ENCODE results near the gene SLC10A7. TPM values are rescaled to one million over a fixed set of nuclear protein-coding genes. Genes with fewer than 3 reads are reported as not detected.

The SLC10A7 gene
- total RNA-seq, 4 donors from 2014 or later = 7.4 to 34.5 (median 17.1) TPM

DNA sequence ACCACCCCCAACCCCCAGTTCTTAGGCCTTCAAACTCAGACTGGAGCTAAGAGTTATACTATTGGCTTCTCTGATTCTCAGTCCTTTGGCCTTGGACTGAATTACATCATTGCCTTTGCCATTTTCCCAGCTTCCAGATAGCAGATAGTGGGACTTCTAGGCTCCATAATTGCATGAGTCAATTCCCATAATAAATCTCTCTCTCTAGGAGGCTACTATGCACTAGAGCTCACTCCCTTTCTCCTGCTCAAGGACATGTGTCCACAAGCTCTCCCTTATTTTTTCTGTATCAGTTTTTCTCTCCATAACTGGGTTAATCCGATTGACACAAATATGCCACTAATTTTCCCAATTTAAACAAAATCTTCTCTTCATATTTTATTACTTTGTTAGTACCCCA, 204.0 kb downstream of the SLC10A7 start:
- Histone ChIP-seq H3K9me3 (no peaks in the 10 kb centered on the region), H3K4me1 (no peaks in the 10 kb centered on the region), H3K4me3 (no peak overlapping the region), H3K27ac (no peak overlapping the region), H3K36me3 (no peaks in the 10 kb centered on the region), H3K27me3 (no peaks in the 10 kb centered on the region)
- DNase-seq = no peak
- TF ChIP-seq POLR2A (IDR thresholded peaks at IDR 0.05) (no peak), CTCF (IDR thresholded peaks at IDR 0.05) (no peak)
- intact Hi-C loops (cut with DNase I; ENCODE audit: low total_unique reads) = no loop called here

GRCh38 chr4:146315184-146315583, 206.6 kb downstream of the SLC10A7 start:
- Histone ChIP-seq H3K4me1 (no peaks in the 10 kb centered on the region), H3K27ac (no peak overlapping the region), H3K4me3 (no peak overlapping the region), H3K36me3 (no peaks in the 10 kb centered on the region), H3K9me3 (no peaks in the 10 kb centered on the region), H3K27me3 (no peaks in the 10 kb centered on the region)
- intact Hi-C loops (cut with DNase I; ENCODE audit: low total_unique reads) = no loop called here
- TF ChIP-seq CTCF (IDR thresholded peaks at IDR 0.05) (no peak), POLR2A (IDR thresholded peaks at IDR 0.05) (no peak)
- no peak for DNase-seq

- H3K36me3 ChIP-seq = no peaks in the 10 kb centered on the region
- H3K4me3 ChIP-seq = no peak overlapping the region
- DNase-seq = no peak
- H3K4me1 ChIP-seq = no peaks in the 10 kb centered on the region
- intact Hi-C loops (cut with DNase I; ENCODE audit: low total_unique reads) = no loop called here
- no peaks in the 10 kb centered on the region for H3K27me3 ChIP-seq
- no peaks in the 10 kb centered on the region for H3K9me3 ChIP-seq
- no peak overlapping the region for H3K27ac ChIP-seq
- TF ChIP-seq CTCF (IDR thresholded peaks at IDR 0.05) (no peak), POLR2A (IDR thresholded peaks at IDR 0.05) (no peak)
Measured at GRCh38 chr4:146311238-146311970, 210.3 kb downstream of the SLC10A7 start.

GRCh38 chr4:146310319-146311021, 211.3 kb downstream of the SLC10A7 start:
- H3K27ac ChIP-seq = no peak overlapping the region

More at GRCh38 chr4:146310319-146311021, 211.3 kb downstream of the SLC10A7 start:
- Histone ChIP-seq H3K4me3 (no peak overlapping the region), H3K27me3 (no peaks in the 10 kb centered on the region), H3K4me1 (no peaks in the 10 kb centered on the region), H3K9me3 (no peaks in the 10 kb centered on the region), H3K36me3 (no peaks in the 10 kb centered on the region)
- no peak for TF ChIP-seq POLR2A (IDR thresholded peaks at IDR 0.05)
- no peak for TF ChIP-seq CTCF (IDR thresholded peaks at IDR 0.05)
- no peak for DNase-seq
- intact Hi-C loops (cut with DNase I; ENCODE audit: low total_unique reads) = no loop called here

All from uterus (tissue), 4 donors.